Measurements from ENCODE around the gene ZNF282. TPM values are rescaled to one million over a fixed set of nuclear protein-coding genes. Genes with fewer than 3 reads are reported as not detected.
"Not testable (repeated sequence)": the region's sequence is repeated elsewhere in the genome, so short reads cannot be mapped to it uniquely, and the experiment has no call there.

ZNF282 gene
- total RNA-seq, 1 donor from 2014 or later: 35.4 TPM

GRCh38 chr7:149223176-149223575, 27.8 kb downstream of the ZNF282 start:
- no peaks in the 10 kb centered on the region for H3K27me3 Mint-ChIP-seq
- H3K4me3 Mint-ChIP-seq: no peak overlapping the region
- H3K27ac Mint-ChIP-seq: no peak overlapping the region
- no peak for TF ChIP-seq CTCF (conservative IDR thresholded peaks at IDR 0.05)
- H3K36me3 Mint-ChIP-seq: peaks cover 34% of the 10 kb centered on the region
- H3K9me3 Mint-ChIP-seq: no peaks in the 10 kb centered on the region
- no peak for DNase-seq (ENCODE audit: extremely low spot score, unreplicated experiment)
- no peaks in the 10 kb centered on the region for H3K4me1 Mint-ChIP-seq (ENCODE audit: unreplicated experiment)

- H3K4me3 Mint-ChIP-seq: no peak overlapping the region
- H3K36me3 Mint-ChIP-seq: peaks cover 30% of the 10 kb centered on the region
- H3K27ac Mint-ChIP-seq: no peak overlapping the region
- no peak for TF ChIP-seq CTCF (conservative IDR thresholded peaks at IDR 0.05)
- H3K4me1 Mint-ChIP-seq (ENCODE audit: unreplicated experiment): no peaks in the 10 kb centered on the region
- H3K27me3 Mint-ChIP-seq: peaks cover under 1% of the 10 kb centered on the region
- no peak for DNase-seq (ENCODE audit: extremely low spot score, unreplicated experiment)
- H3K9me3 Mint-ChIP-seq: no peaks in the 10 kb centered on the region
Observed at GRCh38 chr7:149223761-149224160, 28.4 kb downstream of the ZNF282 start.

GRCh38 chr7:149224352-149224751, 29.0 kb downstream of the ZNF282 start:
- Mint-ChIP-seq H3K9me3 (no peaks in the 10 kb centered on the region), H3K27me3 (peaks cover 3% of the 10 kb centered on the region), H3K4me1 (ENCODE audit: unreplicated experiment) (no peaks in the 10 kb centered on the region), H3K36me3 (peaks cover 25% of the 10 kb centered on the region), H3K4me3 (no peak overlapping the region), H3K27ac (no peak overlapping the region)
- no peak for TF ChIP-seq CTCF (conservative IDR thresholded peaks at IDR 0.05)
- DNase-seq (ENCODE audit: extremely low spot score, unreplicated experiment): no peak

- DNase-seq (ENCODE audit: extremely low spot score, unreplicated experiment): no peak
- no peak overlapping the region for H3K27ac Mint-ChIP-seq
- no peak overlapping the region for H3K4me3 Mint-ChIP-seq
- H3K36me3 Mint-ChIP-seq: peaks cover 20% of the 10 kb centered on the region
- no peaks in the 10 kb centered on the region for H3K4me1 Mint-ChIP-seq (ENCODE audit: unreplicated experiment)
- H3K9me3 Mint-ChIP-seq: no peaks in the 10 kb centered on the region
- TF ChIP-seq CTCF (conservative IDR thresholded peaks at IDR 0.05): no peak
- H3K27me3 Mint-ChIP-seq: peaks cover 7% of the 10 kb centered on the region
Observed at GRCh38 chr7:149225106-149225505, 29.8 kb downstream of the ZNF282 start.

- H3K4me3 Mint-ChIP-seq: no peak overlapping the region
- no peak for TF ChIP-seq CTCF (conservative IDR thresholded peaks at IDR 0.05)
- no peaks in the 10 kb centered on the region for H3K9me3 Mint-ChIP-seq
- peaks cover 20% of the 10 kb centered on the region for H3K36me3 Mint-ChIP-seq
- no peak overlapping the region for H3K27ac Mint-ChIP-seq
- no peak for DNase-seq (ENCODE audit: extremely low spot score, unreplicated experiment)
- peaks cover 7% of the 10 kb centered on the region for H3K27me3 Mint-ChIP-seq
- no peaks in the 10 kb centered on the region for H3K4me1 Mint-ChIP-seq (ENCODE audit: unreplicated experiment)
Observed at GRCh38 chr7:149225656-149226055, 30.3 kb downstream of the ZNF282 start.

GRCh38 chr7:149226366-149226765, 31.0 kb downstream of the ZNF282 start:
- peaks cover 16% of the 10 kb centered on the region for H3K36me3 Mint-ChIP-seq
- not testable (repeated sequence) for H3K27ac Mint-ChIP-seq; H3K27me3 Mint-ChIP-seq; H3K4me3 Mint-ChIP-seq; H3K4me1 Mint-ChIP-seq (ENCODE audit: unreplicated experiment); DNase-seq (ENCODE audit: extremely low spot score, unreplicated experiment); H3K9me3 Mint-ChIP-seq
